K562 (cell line): ENCODE results near the gene GRAMD2A. TPM values are rescaled to one million over a fixed set of nuclear protein-coding genes. Genes with fewer than 3 reads are reported as not detected.

Experiments used
- ATAC-seq: fragments of 200-7000 bp; cut with Tn5 transposase; 3 replicates; pipeline ENCODE4 v1.9.1; 2020; ENCODE audit warnings: moderate library complexity
- BruUV-seq: library from RNA; stranded (reverse); fragments of 400-500 nt; replicated peaks from 2 replicates; lab custom pipeline; 2021; lab: Mats Ljungman, UMichigan
- CTCF ChIA-PET: fragments of 300-600 bp; formaldehyde crosslinking; extraction: SDS; loops from one replicate; lab custom pipeline; 2021; ENCODE audit warnings: low intra/inter-chr PET ratio; lab: Yijun Ruan, JAX
- POLR2A ChIA-PET: fragments of 300-600, 350-650 bp; sonication (Branson Sonifier 250); formaldehyde crosslinking; extraction: SDS; loops from one replicate; lab custom pipeline; 2021; ENCODE audit warnings: antibody characterized with exemption, inconsistent platforms; lab: Yijun Ruan, JAX
- DNase-seq, 4 experiments: peaks; one replicate each; pipeline versions ENCODE4 v3.0.0 to v3.0.0-alpha.2; 2011 to 2018; ENCODE audit warnings: low spot score in 3 of 4, mixed read lengths in 3 of 4; ENCODE audit errors: extremely low read depth in 1 of 4
- FAIRE-seq: peaks from 2 replicates; lab custom pipeline; 2011; peaks lifted over from hg19 to GRCh38; lab: Jason Lieb, UNC
- H2AFZ ChIP-seq: 2 replicates; pipeline ENCODE4 v1.6.0; 2011; ENCODE audit warnings: low read depth, low read length, control low read depth, inconsistent platforms
- H3K27ac ChIP-seq: fragments of 200-600 bp; 3 replicates; pipeline ENCODE4 v1.8.0; 2011; ENCODE audit warnings: low read depth, mild to moderate bottlenecking, control low read depth, inconsistent platforms, low read length, moderate library complexity, mixed read lengths; ENCODE audit errors: extremely low read depth
- H3K27me3 ChIP-seq, 2 experiments: fragments of 300-600 bp in 1 of 2; 2 replicates in 1 of 2; 3 replicates in 1 of 2; pipeline versions ENCODE4 v1.6.0 to v1.8.0; 2011; ENCODE audit warnings: inconsistent platforms in 2 of 2, low read length in 2 of 2, mild to moderate bottlenecking in 1 of 2, mixed read lengths in 1 of 2, moderate library complexity in 1 of 2; ENCODE audit not compliant: control insufficient read depth in 2 of 2, insufficient read depth in 2 of 2
- H3K36me3 ChIP-seq: fragments of 300-600 bp; 3 replicates; pipeline ENCODE4 v1.8.0; 2011; ENCODE audit warnings: mild to moderate bottlenecking, low read length, inconsistent platforms; ENCODE audit not compliant: control insufficient read depth, insufficient read depth
- H3K4me1 ChIP-seq, 2 experiments: fragments of 200-600 bp in 1 of 2; replicated peaks in 1 of 2; 2 replicates in 1 of 2; 3 replicates in 1 of 2; pipeline versions ENCODE4 v1.5.1 to v1.8.0; 2011; ENCODE audit warnings: inconsistent platforms in 2 of 2, low read length in 2 of 2, mild to moderate bottlenecking in 1 of 2, mixed read lengths in 1 of 2, moderate library complexity in 1 of 2; ENCODE audit not compliant: control insufficient read depth in 2 of 2, insufficient read depth in 2 of 2
- H3K4me2 ChIP-seq: 2 replicates; pipeline ENCODE4 v1.6.1; 2011; ENCODE audit warnings: low read length, control low read depth, inconsistent platforms, mixed read lengths; ENCODE audit not compliant: insufficient read depth
- H3K4me3 ChIP-seq: fragments of 200-600 bp; sonication (generic), shearing (Covaris generic); 2 replicates; pipeline ENCODE4 v1.5.1; 2016; ENCODE audit warnings: control low read depth, inconsistent platforms
- H3K79me2 ChIP-seq: fragments of 200-600 bp; 3 replicates; pipeline ENCODE4 v1.8.0; 2011; ENCODE audit warnings: low read length, inconsistent platforms; ENCODE audit not compliant: control insufficient read depth, insufficient read depth
- H3K9ac ChIP-seq, 2 experiments: 2 replicates each; pipeline versions ENCODE4 v1.6.0 to v1.6.1; 2011; ENCODE audit warnings: low read depth in 2 of 2, low read length in 2 of 2, control low read depth in 1 of 2, inconsistent platforms in 1 of 2, mild to moderate bottlenecking in 1 of 2, mixed read lengths in 1 of 2; ENCODE audit not compliant: insufficient read depth in 1 of 2
- H3K9me1 ChIP-seq: one replicate; pipeline ENCODE4 v1.6.0; 2011; ENCODE audit warnings: inconsistent platforms, mild to moderate bottlenecking, low read length, moderate library complexity; ENCODE audit not compliant: control insufficient read depth, insufficient read depth
- H3K9me3 ChIP-seq: replicated peaks from 2 replicates; pipeline ENCODE4 v1.5.1; 2011; ENCODE audit warnings: low read depth, low read length, inconsistent platforms; ENCODE audit not compliant: control insufficient read depth, insufficient read depth
- H4K20me1 ChIP-seq: replicated peaks from 2 replicates; pipeline ENCODE4 v1.6.1; 2011; ENCODE audit warnings: low read length, inconsistent platforms, mixed read lengths; ENCODE audit not compliant: control insufficient read depth, insufficient read depth
- BCL6 ChIP-seq: fragments of 250-450 bp; sonication (Bioruptor Pico); IDR thresholded peaks from 2 replicates; pipeline ENCODE4 v1.4.0; 2020
- CC2D1A ChIP-seq: fragments of 450-650 bp; IDR thresholded peaks from 2 replicates; pipeline ENCODE4 v1.6.1; 2017; ENCODE audit warnings: mild to moderate bottlenecking
- CCNT2 ChIP-seq: IDR thresholded peaks from 2 replicates; pipeline ENCODE4 v1.6.1; 2011; ENCODE audit warnings: borderline replicate concordance, low read depth, mild to moderate bottlenecking, moderate library complexity, mixed read lengths, low read length; ENCODE audit not compliant: insufficient read length; ENCODE audit errors: extremely low read depth
- CGGBP1 ChIP-seq: fragments of 250-450 bp; sonication (Bioruptor Pico); IDR thresholded peaks from 2 replicates; pipeline ENCODE4 v1.9.0; 2021; ENCODE audit warnings: mild to moderate bottlenecking
- CREBBP ChIP-seq: IDR thresholded peaks from one replicate; pipeline ENCODE4 v1.6.1; 2012; ENCODE audit warnings: low read depth, mild to moderate bottlenecking, control low read depth, inconsistent platforms, low read length
- GABPA ChIP-seq: fragments of 200-800 bp; sonication (Bioruptor generic); conservative IDR thresholded peaks from 2 replicates; pipeline ENCODE4 v1.6.1; 2016; ENCODE audit warnings: low read depth, missing genetic modification characterization, missing compliant biosample characterization
- GTF2E2 ChIP-seq: fragments of 200-800 bp; sonication (Bioruptor generic); IDR thresholded peaks from 2 replicates; pipeline ENCODE4 v1.6.1; 2016; ENCODE audit warnings: missing genetic modification characterization, missing compliant biosample characterization
- HDAC1 ChIP-seq, 2 experiments: fragments of 450-650 bp; IDR thresholded peaks; 2 replicates each; pipeline ENCODE4 v1.6.1; 2016 to 2017; ENCODE audit warnings: inconsistent platforms in 1 of 2, mild to moderate bottlenecking in 1 of 2, moderate library complexity in 1 of 2
- HMBOX1 ChIP-seq: sonication (generic); IDR thresholded peaks from 2 replicates; pipeline ENCODE4 v1.6.1; 2016
- HOXB6 ChIP-seq: fragments of 250-450 bp; sonication (Bioruptor Pico); IDR thresholded peaks from 2 replicates; pipeline ENCODE4 v1.5.1; 2022; ENCODE audit warnings: mild to moderate bottlenecking, borderline replicate concordance
- ILF3 ChIP-seq: fragments of 450-650 bp; IDR thresholded peaks from 2 replicates; pipeline ENCODE4 v1.6.1; 2018; ENCODE audit warnings: antibody characterized with exemption, mild to moderate bottlenecking, moderate library complexity, borderline replicate concordance
- NFATC3 ChIP-seq: fragments of 450-650 bp; IDR thresholded peaks from 2 replicates; pipeline ENCODE4 v1.6.1; 2017; ENCODE audit warnings: mild to moderate bottlenecking
- NFRKB ChIP-seq: fragments of 450-650 bp; IDR thresholded peaks from 2 replicates; pipeline ENCODE4 v1.6.1; 2016; ENCODE audit warnings: low read depth
- NR2F6 ChIP-seq: fragments of 450-650 bp; formaldehyde crosslinking; IDR thresholded peaks from 2 replicates; pipeline ENCODE4 v1.4.0; 2020; ENCODE audit warnings: mild to moderate bottlenecking
- POLR2AphosphoS2 ChIP-seq: IDR thresholded peaks from 2 replicates; pipeline ENCODE4 v1.6.1; 2012; ENCODE audit warnings: low read length, improper control_type of control experiment
- POLR2AphosphoS5 ChIP-seq: IDR thresholded peaks from 2 replicates; pipeline ENCODE4 v1.6.1; 2011; ENCODE audit warnings: mild to moderate bottlenecking, low read depth, low read length, moderate library complexity; ENCODE audit not compliant: control insufficient read depth, insufficient read depth
- SAFB2 ChIP-seq: fragments of 200-400 bp; formaldehyde crosslinking; IDR thresholded peaks from 2 replicates; pipeline ENCODE4 v1.6.1; 2018; ENCODE audit warnings: borderline replicate concordance, low read length, low read depth, moderate library complexity; ENCODE audit not compliant: severe bottlenecking
- SMARCC2 ChIP-seq: fragments of 450-650 bp; IDR thresholded peaks from 2 replicates; pipeline ENCODE4 v1.6.1; 2017; ENCODE audit warnings: antibody characterized with exemption, moderate library complexity, mild to moderate bottlenecking, low read depth
- SOX6 ChIP-seq: fragments of 450-650 bp; IDR thresholded peaks from 2 replicates; pipeline ENCODE4 v1.6.1; 2014; ENCODE audit warnings: mild to moderate bottlenecking
- TAL1 ChIP-seq: fragments of 450-650 bp; IDR thresholded peaks from 2 replicates; pipeline ENCODE4 v1.6.1; 2016; ENCODE audit warnings: mild to moderate bottlenecking
- TRIM24 ChIP-seq, 2 experiments: fragments of 450-650 bp; IDR thresholded peaks; 2 replicates each; pipeline ENCODE4 v1.6.1; 2016
- ZNF12 ChIP-seq: sonication (generic); formaldehyde crosslinking; IDR thresholded peaks from 2 replicates; pipeline ENCODE4 v1.4.0; 2020; ENCODE audit warnings: mild to moderate bottlenecking, missing genetic modification reagents
- ZNF584 ChIP-seq: fragments of 200-800 bp; sonication (Bioruptor generic); IDR thresholded peaks from 2 replicates; pipeline ENCODE4 v1.6.1; 2016; ENCODE audit warnings: low read depth, mild to moderate bottlenecking, missing genetic modification characterization, missing compliant biosample characterization
- WGBS: fragments of 100-300 bp; shearing (Covaris generic); methylation state at CpG from one replicate; pipeline ENCODE4 v1.1.6; 2016; ENCODE audit warnings: low coverage, mixed read lengths; ENCODE audit not compliant: insufficient coverage; ENCODE audit errors: missing lambda C conversion rate; 5-methylcytosine and 5-hydroxymethylcytosine counted together
- in situ Hi-C: fragments of 300-500 bp; cut with MboI; formaldehyde crosslinking; loops from 4 replicates; pipeline ENCODE4 v1.15.0; 2018; ENCODE audit warnings: inconsistent platforms, mixed read lengths
- intact Hi-C: fragments of 100-400 bp; cut with micrococcal nuclease; formaldehyde crosslinking; loops from 2 replicates; pipeline ENCODE4 v1.14.2; 2022
- polyA plus RNA-seq, 8 experiments: library from polyadenylated mRNA; depleted of rRNA in 4 of 8; stranded (reverse) in 5 of 8; unstranded in 3 of 8; fragments of >200 nt; fragmentation: Nextera tagmentation in 2 of 8; fragmentation: Illumina TruSeq in 1 of 8; extraction: Ambion mirVana in 2 of 8; extraction: Trizol in 1 of 8; gene quantifications; 2 replicates each; pipeline versions ENCODE4 v1.2.1 to v1.2.3, GENCODE V29; 2011 to 2014; ENCODE audit warnings: inconsistent platforms in 1 of 8, missing spikeins in 1 of 8
- total RNA-seq, 7 experiments: library from RNA; depleted of rRNA in 6 of 7; stranded (reverse); fragments of >200 nt in 6 of 7; fragmentation: Illumina TruSeq in 2 of 7; extraction: Trizol in 2 of 7; gene quantifications; 2 replicates each; pipeline versions ENCODE4 v1.2.1 to v1.2.3, GENCODE V29; 2011 to 2021; ENCODE audit warnings: low replicate concordance in 1 of 7

Gene GRAMD2A
- total and polyA plus RNA-seq, 9 of the 15 experiments (the other 6 are each of a cell fraction or from before 2014, with no cell fraction given), result 0.08 to 0.22 TPM; not detected in 7

GRCh38 chr15:72237029-72237852, 39.7 kb upstream of the GRAMD2A start:
- CTCF ChIA-PET, result no interaction called here
- peak overlapping the region; percentile 54 for H3K4me3 ChIP-seq
- no peaks in the 10 kb centered on the region for H4K20me1 ChIP-seq
- peak overlapping the region; percentile 79 for H2AFZ ChIP-seq
- no peaks in the 10 kb centered on the region for H3K27me3 ChIP-seq
- intact Hi-C loops (loop anchor here (2.0 to 10.0 kb wide), 2 partner anchors 36 to 238 kb away; partner anchors contain the start of genes ARIH1 and PARP6), in situ Hi-C loops (no loop called here)
- FAIRE-seq, result peak; percentile 100
- peaks cover 26% of the 10 kb centered on the region; the same call in 2 of the 3 replicates for H3K36me3 ChIP-seq
- POLR2A ChIA-PET, result interaction anchor here (2.0 kb wide), 1 partner anchor 10 kb away, joined by 13 read pairs; no protein-coding TSS in a partner anchor
- H3K9me3 ChIP-seq, result no peaks in the 10 kb centered on the region
- 0% methylated on average over 3 of the region's 3 CpGs for WGBS
- DNase-seq, result peak; percentile 89 to 95 (median 91)
- H3K9ac ChIP-seq, result peak overlapping the region; percentile 83 to 91; a peak in 3 of 4 replicates
- BruUV-seq, result TSS peak; percentile 93
- ATAC-seq, result peak; percentile 97
- peak overlapping the region; percentile 96 for H3K4me2 ChIP-seq
- H3K27ac ChIP-seq, result peak overlapping the region; percentile 97
- no peaks in the 10 kb centered on the region for H3K9me1 ChIP-seq
- H3K4me1 ChIP-seq, result peaks cover 27 to 37% of the 10 kb centered on the region in 2 experiments
- H3K79me2 ChIP-seq, result peaks cover 13% of the 10 kb centered on the region
- TF ChIP-seq TAL1 (no peak), HOXB6 (CRISPR knock-in tag) (no peak), TRIM24 (IDR thresholded peaks at IDR 0.05) (peak in 1 of 2 experiments; percentile 52; a peak in 2 of 4 replicates), POLR2AphosphoS2 (0 out of 2 replicates have a peak, but pooled peaks have one; percentile 4), SOX6 (peak; percentile 60; the same call in 1 of the 2 replicates), GTF2E2 (tag) (peak; percentile 53; the same call in 1 of the 2 replicates), GABPA (peak; percentile 44), CCNT2 (no peak), HMBOX1 (peak; percentile 28; the same call in 1 of the 2 replicates), CGGBP1 (CRISPR knock-in tag) (no peak), CREBBP (no peak), CC2D1A (no peak), SAFB2 (no peak), SMARCC2 (peak; percentile 41; the same call in 1 of the 2 replicates), ILF3 (no peak), ZNF584 (CRISPR knock-in tag) (no peak), NFATC3 (0 out of 2 replicates have a peak, but pooled peaks have one; percentile 71), NFRKB (peak; percentile 90), NR2F6 (CRISPR knock-in tag) (no peak), HDAC1 (IDR thresholded peaks at IDR 0.05) (peak in 1 of 2 experiments; percentile 49; a peak in 1 of 4 replicates), POLR2AphosphoS5 (peak; percentile 89), ZNF12 (no peak), BCL6 (no peak)
